CD8-positive, alpha-beta memory T cell (primary cell): ENCODE results near the gene SGPP2. TPM values are rescaled to one million over a fixed set of nuclear protein-coding genes. Genes with fewer than 3 reads are reported as not detected.

Source experiments
- CTCF ChIA-PET: fragments of 350-600 bp; sonication (Branson Sonifier 250); formaldehyde crosslinking; loops from one replicate; lab custom pipeline; 2021; ENCODE audit warnings: antibody characterized with exemption; lab: Charles Lee
- POLR2A ChIA-PET: fragments of 350-600 bp; sonication (Branson Sonifier 250); formaldehyde crosslinking; loops from one replicate; lab custom pipeline; 2021; ENCODE audit warnings: antibody characterized with exemption; lab: Charles Lee
- DNase-seq, 5 donors: peaks; one replicate each; pipeline versions ENCODE4 v3.0.0 to v3.0.0-alpha.2; 2020 to 2022; ENCODE audit warnings: mixed read lengths in 1 of 5
- H3K27ac ChIP-seq: one replicate; pipeline ENCODE4 v1.7.0; 2013; ENCODE audit warnings: low read depth, mild to moderate bottlenecking, low read length, moderate library complexity
- H3K27me3 ChIP-seq: 2 replicates; pipeline ENCODE4 v1.7.0; 2013; ENCODE audit warnings: low read length, mild to moderate bottlenecking; ENCODE audit not compliant: insufficient read depth, poor library complexity, severe bottlenecking
- H3K36me3 ChIP-seq: 2 replicates; pipeline ENCODE4 v1.7.0; 2013; ENCODE audit warnings: mild to moderate bottlenecking, low read length, moderate library complexity; ENCODE audit not compliant: insufficient read depth
- H3K4me1 ChIP-seq: 2 replicates; pipeline ENCODE4 v1.7.0; 2013; ENCODE audit warnings: mild to moderate bottlenecking, low read length, moderate library complexity; ENCODE audit not compliant: insufficient read depth
- H3K4me3 ChIP-seq: 2 replicates; pipeline ENCODE4 v1.7.0; 2013; ENCODE audit warnings: mild to moderate bottlenecking, low read length
- H3K9me3 ChIP-seq: 2 replicates; pipeline ENCODE4 v1.7.0; 2013; ENCODE audit warnings: mild to moderate bottlenecking, low read length
- H3K27ac Mint-ChIP-seq, 8 donors: one replicate each; pipeline ENCODE4 v1.8.0; 2020 to 2021; ENCODE audit warnings: mixed read lengths in 8 of 8, mild to moderate bottlenecking in 6 of 8, inconsistent platforms in 3 of 8, moderate library complexity in 3 of 8
- H3K27me3 Mint-ChIP-seq, 2 donors: one replicate each; pipeline ENCODE4 v1.8.0; 2020 to 2021; ENCODE audit warnings: mixed read lengths in 2 of 2, mild to moderate bottlenecking in 1 of 2, moderate library complexity in 1 of 2
- H3K36me3 Mint-ChIP-seq, 3 donors: one replicate each; pipeline ENCODE4 v1.8.0; 2020 to 2021; ENCODE audit warnings: mixed read lengths in 3 of 3, inconsistent platforms in 1 of 3, mild to moderate bottlenecking in 1 of 3
- H3K4me1 Mint-ChIP-seq, 3 donors: one replicate each; pipeline ENCODE4 v1.8.0; 2020 to 2021; ENCODE audit warnings: mixed read lengths in 3 of 3, inconsistent platforms in 1 of 3, mild to moderate bottlenecking in 1 of 3
- H3K4me3 Mint-ChIP-seq, 7 donors: one replicate each; pipeline ENCODE4 v1.8.0; 2020 to 2021; ENCODE audit warnings: mixed read lengths in 7 of 7, mild to moderate bottlenecking in 6 of 7, moderate library complexity in 4 of 7, inconsistent platforms in 2 of 7
- H3K9me3 Mint-ChIP-seq, 5 donors: one replicate each; pipeline ENCODE4 v1.8.0; 2020 to 2022; ENCODE audit warnings: mixed read lengths in 5 of 5, mild to moderate bottlenecking in 3 of 5, moderate library complexity in 2 of 5, inconsistent platforms in 1 of 5
- polyA plus RNA-seq: library from polyadenylated mRNA; unstranded; fragments of 300-500 nt; fragmentation: Illumina TruSeq; gene quantifications from one replicate; pipeline ENCODE4 v1.2.3, GENCODE V29; 2021
- total RNA-seq, 2 experiments: library from RNA; stranded (reverse); gene quantifications; one replicate each; pipeline ENCODE4 v1.2.3, GENCODE V29; 2021

SGPP2 gene
- total and polyA plus RNA-seq, 3 experiments from 2014 or later: 2.2 to 7.6 (median 6.5) TPM

DNA sequence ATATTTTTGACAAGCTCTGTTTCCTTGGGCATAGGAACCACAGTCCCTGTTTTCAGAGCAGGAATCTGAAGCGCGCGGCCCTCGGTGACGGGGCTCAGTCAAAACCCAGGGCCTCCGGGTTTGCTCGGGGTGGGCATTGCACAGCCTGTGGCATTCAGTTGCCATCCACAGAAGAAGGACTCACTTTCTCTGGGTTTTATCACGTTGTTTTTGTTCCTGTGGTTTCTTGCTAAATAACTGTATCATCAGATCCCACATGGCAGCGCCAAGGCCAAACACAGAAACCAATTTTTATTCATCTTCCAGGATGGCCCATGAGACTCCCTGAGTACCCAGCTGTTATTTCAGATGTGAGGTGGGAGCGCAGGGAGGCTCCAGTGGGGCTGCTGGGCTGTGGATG is 35.6 kb downstream of the SGPP2 start:
- Histone ChIP-seq H3K4me1 (no peaks in the 10 kb centered on the region), H3K27ac (no peak overlapping the region), H3K9me3 (no peaks in the 10 kb centered on the region), H3K27me3 (no peaks in the 10 kb centered on the region), H3K36me3 (no peaks in the 10 kb centered on the region), H3K4me3 (no peak overlapping the region)
- Mint-ChIP-seq H3K27ac (no peak overlapping the region), H3K9me3 (peaks cover 0 to 2% (median 0%) of the 10 kb centered on the region in 5 donors), H3K36me3 (peaks cover 0 to 3% (median 0%) of the 10 kb centered on the region in 3 donors), H3K27me3 (peaks cover 2 to 3% of the 10 kb centered on the region in 2 donors), H3K4me1 (no peaks in the 10 kb centered on the region), H3K4me3 (no peak overlapping the region)
- ChIA-PET CTCF (no interaction called here), POLR2A (no interaction called here)
- no peak for DNase-seq

DNA sequence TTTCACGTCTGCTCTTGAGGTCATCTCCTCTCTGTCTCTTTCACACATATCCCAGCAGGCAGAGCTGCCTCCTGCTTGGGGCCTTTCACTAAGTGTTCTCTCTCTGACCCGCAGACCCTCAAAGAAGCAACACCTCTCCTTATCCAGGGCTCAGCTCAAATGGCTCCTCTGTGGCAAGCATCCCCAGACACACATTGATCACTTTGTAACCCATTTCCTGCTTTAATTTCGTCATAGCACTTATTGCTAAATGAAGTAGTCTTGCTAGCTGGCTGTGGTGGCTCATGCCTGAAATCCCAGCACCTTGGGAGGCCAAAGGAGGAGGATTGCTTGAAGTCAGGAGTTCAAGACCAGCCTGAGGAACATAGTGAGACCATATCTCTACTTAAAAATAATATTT is 41.4 kb downstream of the SGPP2 start:
- CTCF ChIA-PET: no interaction called here
- peak overlapping the region in 1 of 8 donors; percentile 80 for H3K27ac Mint-ChIP-seq
- no peaks in the 10 kb centered on the region for H3K4me1 Mint-ChIP-seq
- no peak for DNase-seq
- POLR2A ChIA-PET: no interaction called here
- no peaks in the 10 kb centered on the region for H3K9me3 Mint-ChIP-seq
- no peak overlapping the region for H3K27ac ChIP-seq
- H3K36me3 Mint-ChIP-seq: peaks cover 0 to 7% (median 0%) of the 10 kb centered on the region in 3 donors
- no peaks in the 10 kb centered on the region for H3K4me1 ChIP-seq
- H3K4me3 Mint-ChIP-seq: no peak overlapping the region
- H3K36me3 ChIP-seq: no peaks in the 10 kb centered on the region
- H3K27me3 Mint-ChIP-seq: peaks cover 6 to 8% of the 10 kb centered on the region in 2 donors
- H3K9me3 ChIP-seq: no peaks in the 10 kb centered on the region
- H3K27me3 ChIP-seq: no peaks in the 10 kb centered on the region
- no peak overlapping the region for H3K4me3 ChIP-seq

DNA sequence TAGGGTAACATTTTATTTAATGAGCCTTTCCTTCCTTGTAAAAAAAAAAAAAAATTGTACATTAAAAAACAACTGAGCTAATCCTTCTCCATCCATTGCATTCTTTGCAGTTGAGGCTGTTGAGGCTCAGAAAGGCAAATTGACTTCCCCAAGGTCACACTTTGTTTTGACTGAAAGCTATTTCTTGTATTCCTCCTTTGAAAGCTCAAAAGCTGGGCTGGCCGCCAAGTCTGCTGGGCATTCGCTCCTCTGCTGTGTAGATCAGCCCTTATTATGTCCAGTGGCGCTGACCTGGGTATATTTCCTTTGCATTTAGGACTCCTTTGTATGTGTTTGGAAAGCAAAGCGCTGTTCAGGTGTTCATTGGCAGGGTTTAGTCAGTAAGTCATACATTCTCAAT is 44.0 kb downstream of the SGPP2 start:
- H3K27ac ChIP-seq: no peak overlapping the region
- Mint-ChIP-seq H3K4me1 (no peaks in the 10 kb centered on the region), H3K27ac (no peak overlapping the region), H3K36me3 (peaks cover 0 to 4% (median 0%) of the 10 kb centered on the region in 3 donors), H3K9me3 (no peaks in the 10 kb centered on the region), H3K27me3 (peaks cover 5 to 8% of the 10 kb centered on the region in 2 donors), H3K4me3 (no peak overlapping the region)
- no peaks in the 10 kb centered on the region for H3K27me3 ChIP-seq
- ChIA-PET POLR2A (no interaction called here), CTCF (no interaction called here)
- H3K4me3 ChIP-seq: no peak overlapping the region
- no peak for DNase-seq
- no peaks in the 10 kb centered on the region for H3K4me1 ChIP-seq
- H3K9me3 ChIP-seq: no peaks in the 10 kb centered on the region
- H3K36me3 ChIP-seq: no peaks in the 10 kb centered on the region

DNA sequence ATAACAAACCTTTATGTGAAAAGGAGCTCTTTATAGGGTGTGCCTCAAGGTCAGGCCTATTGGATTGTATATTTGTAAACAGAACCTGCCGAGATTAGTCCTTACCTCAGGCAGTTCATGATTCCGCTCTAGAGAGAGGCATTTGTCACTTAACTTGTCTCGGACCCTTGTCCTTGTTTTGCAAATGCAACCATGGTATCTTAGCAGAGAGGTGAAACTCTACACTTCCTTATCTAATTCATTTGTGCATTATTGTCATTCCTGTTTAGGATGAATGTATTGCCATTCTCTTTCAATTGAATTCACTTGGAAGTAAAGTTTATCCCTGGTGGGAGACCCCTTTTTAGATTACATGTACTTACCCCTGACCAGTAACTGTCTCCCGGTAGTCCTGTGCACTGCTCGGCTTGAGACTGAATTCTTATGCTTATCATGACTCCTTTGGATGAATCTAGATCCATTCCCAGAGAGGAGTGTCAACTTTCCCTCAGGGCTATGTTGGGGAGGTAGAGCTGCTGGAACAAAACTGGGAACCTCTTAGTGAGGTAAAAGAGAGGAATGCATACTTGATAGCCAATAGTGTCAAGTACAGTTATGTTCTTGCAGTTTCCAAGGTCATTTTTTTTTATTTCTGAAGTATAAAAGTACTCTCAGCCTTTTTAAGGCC is 46.6 kb downstream of the SGPP2 start:
- peaks cover 2 to 8% of the 10 kb centered on the region in 2 donors for H3K27me3 Mint-ChIP-seq
- no peaks in the 10 kb centered on the region for H3K36me3 ChIP-seq
- H3K4me1 ChIP-seq: no peaks in the 10 kb centered on the region
- POLR2A ChIA-PET: no interaction called here
- no peak overlapping the region for H3K27ac ChIP-seq
- no peaks in the 10 kb centered on the region for H3K9me3 ChIP-seq
- no peak for DNase-seq
- no peak overlapping the region for H3K27ac Mint-ChIP-seq
- no peak overlapping the region for H3K4me3 ChIP-seq
- CTCF ChIA-PET: no interaction called here
- no peak overlapping the region for H3K4me3 Mint-ChIP-seq
- no peaks in the 10 kb centered on the region for H3K9me3 Mint-ChIP-seq
- peaks cover 0 to 4% (median 3%) of the 10 kb centered on the region in 3 donors for H3K36me3 Mint-ChIP-seq
- H3K4me1 Mint-ChIP-seq: no peaks in the 10 kb centered on the region
- no peaks in the 10 kb centered on the region for H3K27me3 ChIP-seq

DNA sequence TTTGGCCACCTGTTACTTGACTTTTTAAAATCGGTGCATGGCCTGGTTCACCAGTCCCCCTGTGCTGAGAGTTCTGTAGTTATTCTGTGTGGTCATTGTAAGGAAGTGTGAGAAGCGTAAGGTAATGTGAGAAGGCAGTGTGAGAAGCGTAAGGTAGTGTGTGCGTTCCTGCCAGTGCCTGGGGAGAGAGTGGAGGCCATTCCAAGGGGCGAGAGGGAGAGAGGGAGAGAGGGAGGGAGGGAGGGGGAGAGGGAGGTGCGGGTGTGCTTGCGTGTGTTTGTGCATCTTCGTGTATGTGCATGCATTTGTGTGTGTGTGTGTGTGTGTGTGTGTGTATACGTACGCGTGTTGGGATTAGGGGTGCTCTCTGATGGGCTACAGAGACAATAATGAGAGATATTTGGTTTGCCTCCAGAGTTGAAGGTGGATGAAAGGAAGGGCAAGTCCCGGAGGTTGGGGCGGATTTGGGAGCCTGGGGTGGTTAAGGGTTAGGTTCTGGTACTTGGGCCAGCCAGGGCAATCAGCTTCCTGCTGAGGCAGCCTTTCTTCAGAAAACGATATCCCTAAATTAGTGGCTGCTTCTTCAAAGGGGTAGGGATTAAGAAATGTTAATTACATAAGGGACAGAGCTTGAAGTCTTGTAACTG is 53.7 kb downstream of the SGPP2 start:
- ChIA-PET POLR2A (no interaction called here), CTCF (no interaction called here)
- H3K4me3 ChIP-seq: no peak overlapping the region

DNA sequence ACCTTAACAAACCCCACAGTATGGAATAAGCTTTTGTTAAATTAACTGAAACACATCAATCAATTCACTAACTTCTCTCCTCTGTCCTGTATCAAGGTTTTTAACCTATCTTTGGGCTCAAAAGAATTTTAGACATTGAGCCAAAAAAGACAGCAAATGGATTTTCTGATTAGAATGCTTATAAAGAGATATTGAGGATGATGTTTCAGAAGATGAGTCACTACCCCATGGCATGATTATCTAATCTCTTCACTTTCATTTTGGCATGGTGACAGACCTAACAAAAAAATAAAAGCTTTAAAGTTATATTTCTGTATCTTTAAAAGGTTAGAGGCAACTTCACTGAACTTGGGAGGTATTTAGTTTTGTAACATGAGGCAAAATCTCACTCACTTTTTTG is 55.5 kb downstream of the SGPP2 start:
- peaks cover 0 to 10% (median 0%) of the 10 kb centered on the region in 3 donors for H3K4me1 Mint-ChIP-seq
- CTCF ChIA-PET: no interaction called here
- H3K9me3 Mint-ChIP-seq: no peaks in the 10 kb centered on the region
- no peak for DNase-seq
- H3K4me1 ChIP-seq: no peaks in the 10 kb centered on the region
- H3K4me3 ChIP-seq: no peak overlapping the region
- H3K36me3 Mint-ChIP-seq: peaks cover 0 to 4% (median 0%) of the 10 kb centered on the region in 3 donors
- no peak overlapping the region for H3K4me3 Mint-ChIP-seq
- POLR2A ChIA-PET: no interaction called here
- H3K27me3 Mint-ChIP-seq: no peaks in the 10 kb centered on the region
- no peaks in the 10 kb centered on the region for H3K36me3 ChIP-seq
- no peak overlapping the region for H3K27ac Mint-ChIP-seq
- H3K27me3 ChIP-seq: no peaks in the 10 kb centered on the region
- no peak overlapping the region for H3K27ac ChIP-seq
- no peaks in the 10 kb centered on the region for H3K9me3 ChIP-seq

More for the DNA sequence above, 53.7 kb downstream of the SGPP2 start:
- H3K36me3 Mint-ChIP-seq: peaks cover 0 to 4% (median 1%) of the 10 kb centered on the region in 3 donors
- no peak overlapping the region for H3K4me3 Mint-ChIP-seq
- no peaks in the 10 kb centered on the region for H3K27me3 Mint-ChIP-seq
- no peak overlapping the region for H3K27ac ChIP-seq
- H3K4me1 Mint-ChIP-seq: peaks cover 0 to 10% (median 0%) of the 10 kb centered on the region in 3 donors
- no peak for DNase-seq
- H3K36me3 ChIP-seq: no peaks in the 10 kb centered on the region
- H3K9me3 ChIP-seq: no peaks in the 10 kb centered on the region
- H3K9me3 Mint-ChIP-seq: no peaks in the 10 kb centered on the region
- H3K27ac Mint-ChIP-seq: no peak overlapping the region
- H3K27me3 ChIP-seq: no peaks in the 10 kb centered on the region
- no peaks in the 10 kb centered on the region for H3K4me1 ChIP-seq

DNA sequence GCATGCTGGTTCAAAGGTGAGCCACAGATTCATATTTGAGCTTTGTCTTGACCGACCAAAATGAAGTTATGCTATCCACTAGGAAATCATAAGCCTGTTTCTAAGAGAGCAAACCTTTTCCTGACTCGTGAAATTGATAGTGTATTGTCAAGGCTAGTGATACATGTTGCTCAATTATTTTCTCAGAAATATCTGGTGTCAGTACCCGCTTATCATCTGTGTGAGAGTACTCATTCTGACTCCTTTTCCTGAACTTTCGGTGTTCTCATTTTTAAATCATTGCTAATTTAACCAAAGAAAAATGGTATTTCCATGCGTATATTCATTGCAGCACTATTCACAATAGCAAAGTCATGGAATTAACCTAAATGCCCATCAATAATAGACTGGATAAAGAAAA is 56.2 kb downstream of the SGPP2 start:
- DNase-seq: no peak
- Mint-ChIP-seq H3K4me3 (no peak overlapping the region), H3K27me3 (no peaks in the 10 kb centered on the region), H3K27ac (no peak overlapping the region), H3K9me3 (no peaks in the 10 kb centered on the region), H3K36me3 (peaks cover 0 to 2% (median 0%) of the 10 kb centered on the region in 3 donors), H3K4me1 (peaks cover 0 to 10% (median 0%) of the 10 kb centered on the region in 3 donors)
- no peak overlapping the region for H3K27ac ChIP-seq
- H3K4me3 ChIP-seq: no peak overlapping the region
- no peaks in the 10 kb centered on the region for H3K4me1 ChIP-seq
- ChIA-PET CTCF (no interaction called here), POLR2A (no interaction called here)
- no peaks in the 10 kb centered on the region for H3K27me3 ChIP-seq
- H3K9me3 ChIP-seq: no peaks in the 10 kb centered on the region
- no peaks in the 10 kb centered on the region for H3K36me3 ChIP-seq

DNA sequence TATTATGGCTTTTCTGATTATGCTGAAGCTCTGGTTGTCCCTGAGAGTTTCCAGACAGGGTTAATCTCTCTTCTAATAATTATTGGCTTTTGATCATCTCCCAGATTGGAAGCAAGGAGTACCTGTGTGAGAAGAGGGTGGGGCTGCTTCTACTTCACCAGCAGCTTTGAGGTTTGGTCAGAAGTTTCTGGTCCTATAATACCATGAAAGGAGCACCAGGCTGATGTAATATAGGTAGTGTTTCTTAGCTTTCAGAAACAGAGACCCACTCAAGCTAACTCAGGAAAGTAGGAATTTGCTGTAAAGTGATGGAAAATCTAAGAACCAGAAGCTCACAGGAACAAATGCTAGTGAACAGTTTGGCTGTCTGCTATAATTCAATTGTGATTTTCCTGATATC is 57.6 kb downstream of the SGPP2 start:
- H3K36me3 ChIP-seq: no peaks in the 10 kb centered on the region
- no peak overlapping the region for H3K4me3 ChIP-seq
- H3K4me1 ChIP-seq: no peaks in the 10 kb centered on the region
- no peak for DNase-seq
- ChIA-PET POLR2A (no interaction called here), CTCF (no interaction called here)
- Mint-ChIP-seq H3K27ac (no peak overlapping the region), H3K27me3 (no peaks in the 10 kb centered on the region), H3K36me3 (no peaks in the 10 kb centered on the region), H3K9me3 (no peaks in the 10 kb centered on the region), H3K4me1 (peaks cover 0 to 10% (median 0%) of the 10 kb centered on the region in 3 donors), H3K4me3 (no peak overlapping the region)
- H3K27me3 ChIP-seq: no peaks in the 10 kb centered on the region
- H3K9me3 ChIP-seq: no peaks in the 10 kb centered on the region
- H3K27ac ChIP-seq: no peak overlapping the region
